Astrocyte (in vitro differentiated cells and primary cell): ENCODE measurements around the gene HES5. TPM values are rescaled to one million over a fixed set of nuclear protein-coding genes. Genes with fewer than 3 reads are reported as not detected.

Source experiments
- DNase-seq: peaks from one replicate; pipeline ENCODE4 v3.0.0-alpha.2; 2010; ENCODE audit warnings: low read depth
- FAIRE-seq: peaks from 2 replicates; lab custom pipeline; 2011; peaks lifted over from hg19 to GRCh38; lab: Jason Lieb, UNC
- H2AFZ ChIP-seq: 2 replicates; pipeline ENCODE4 v1.6.0; 2012; ENCODE audit warnings: low read depth, low read length, inconsistent platforms
- H3K27ac ChIP-seq: 2 replicates; pipeline ENCODE4 v1.5.1; 2011; ENCODE audit warnings: low read depth, low read length, inconsistent platforms
- H3K27me3 ChIP-seq: 2 replicates; pipeline ENCODE4 v1.6.0; 2011; ENCODE audit warnings: low read length, inconsistent platforms; ENCODE audit not compliant: insufficient read depth
- H3K36me3 ChIP-seq: 2 replicates; pipeline ENCODE4 v1.5.1; 2011; ENCODE audit warnings: low read length, inconsistent platforms; ENCODE audit not compliant: insufficient read depth
- H3K4me1 ChIP-seq: 2 replicates; pipeline ENCODE4 v1.5.1; 2011; ENCODE audit warnings: low read length, inconsistent platforms; ENCODE audit not compliant: insufficient read depth
- H3K4me2 ChIP-seq: 2 replicates; pipeline ENCODE4 v1.6.0; 2012; ENCODE audit warnings: low read length, inconsistent platforms
- H3K4me3 ChIP-seq: 2 replicates; pipeline ENCODE4 v1.5.1; 2011; ENCODE audit warnings: low read depth, mild to moderate bottlenecking, low read length, inconsistent platforms; ENCODE audit not compliant: insufficient read depth
- H3K79me2 ChIP-seq: 2 replicates; pipeline ENCODE4 v1.6.0; 2012; ENCODE audit warnings: mild to moderate bottlenecking, low read length, inconsistent platforms; ENCODE audit not compliant: insufficient read depth
- H3K9ac ChIP-seq: 2 replicates; pipeline ENCODE4 v1.6.0; 2012; ENCODE audit warnings: mild to moderate bottlenecking, low read length, inconsistent platforms
- H3K9me3 ChIP-seq: 2 replicates; pipeline ENCODE4 v1.5.1; 2012; ENCODE audit warnings: low read depth, mild to moderate bottlenecking, low read length, inconsistent platforms; ENCODE audit not compliant: insufficient read depth
- H4K20me1 ChIP-seq: 2 replicates; pipeline ENCODE4 v1.6.0; 2012; ENCODE audit warnings: low read length, inconsistent platforms; ENCODE audit not compliant: insufficient read depth
- H3K27ac Mint-ChIP-seq: one replicate; pipeline ENCODE4 v1.8.0; 2021; ENCODE audit warnings: mild to moderate bottlenecking, mixed read lengths; ENCODE audit not compliant: unreplicated experiment
- H3K27me3 Mint-ChIP-seq: one replicate; pipeline ENCODE4 v1.8.0; 2021; ENCODE audit warnings: low read depth, mixed read lengths; ENCODE audit not compliant: unreplicated experiment
- H3K36me3 Mint-ChIP-seq: one replicate; pipeline ENCODE4 v1.8.0; 2021; ENCODE audit warnings: low read depth, mixed read lengths; ENCODE audit not compliant: unreplicated experiment
- H3K4me1 Mint-ChIP-seq: one replicate; pipeline ENCODE4 v1.8.0; 2021; ENCODE audit warnings: low read depth, mixed read lengths; ENCODE audit not compliant: unreplicated experiment
- H3K4me3 Mint-ChIP-seq: one replicate; pipeline ENCODE4 v1.8.0; 2021; ENCODE audit warnings: mild to moderate bottlenecking, moderate library complexity, mixed read lengths; ENCODE audit not compliant: unreplicated experiment
- H3K9me3 Mint-ChIP-seq: one replicate; pipeline ENCODE4 v1.8.0; 2021; ENCODE audit warnings: mild to moderate bottlenecking, mixed read lengths; ENCODE audit not compliant: unreplicated experiment
- CTCF ChIP-seq: IDR thresholded peaks from 2 replicates; pipeline ENCODE4 v1.5.1; 2011; ENCODE audit warnings: low read depth, mild to moderate bottlenecking, inconsistent platforms, low read length, moderate library complexity; ENCODE audit not compliant: insufficient read depth
- EZH2 ChIP-seq: IDR thresholded peaks from 2 replicates; pipeline ENCODE4 v1.6.1; 2012; ENCODE audit warnings: mild to moderate bottlenecking, low read length, inconsistent platforms; ENCODE audit not compliant: insufficient read depth
- total RNA-seq: library from RNA; stranded (reverse); gene quantifications from 2 replicates; pipeline ENCODE4 v1.2.1, GENCODE V29; 2021

HES5 gene
- total RNA-seq, 1 donor from 2014 or later, result not detected

GRCh38 chr1:2546515-2547209, 16.6 kb upstream of the HES5 start:
- FAIRE-seq, result no peak
- H4K20me1 ChIP-seq, result no peaks in the 10 kb centered on the region
- H3K4me1 Mint-ChIP-seq, result no peaks in the 10 kb centered on the region
- H3K27ac Mint-ChIP-seq, result no peak overlapping the region
- no peaks in the 10 kb centered on the region for H3K27me3 ChIP-seq
- peak overlapping the region; percentile 61 for H2AFZ ChIP-seq
- peak overlapping the region; percentile 46 for H3K4me3 ChIP-seq
- peaks cover 35% of the 10 kb centered on the region for H3K4me1 ChIP-seq
- peak overlapping the region; percentile 6 for H3K27ac ChIP-seq
- H3K36me3 ChIP-seq, result no peaks in the 10 kb centered on the region
- H3K36me3 Mint-ChIP-seq, result no peaks in the 10 kb centered on the region
- H3K27me3 Mint-ChIP-seq, result peaks cover 8% of the 10 kb centered on the region
- H3K4me3 Mint-ChIP-seq, result peak overlapping the region; percentile 71
- peak overlapping the region; percentile 85 for H3K4me2 ChIP-seq
- DNase-seq, result peak; percentile 52
- TF ChIP-seq EZH2 (no peak), CTCF (no peak)
- peak overlapping the region; percentile 62 for H3K9ac ChIP-seq
- no peaks in the 10 kb centered on the region for H3K9me3 Mint-ChIP-seq
- H3K79me2 ChIP-seq, result no peaks in the 10 kb centered on the region
- no peaks in the 10 kb centered on the region for H3K9me3 ChIP-seq

GRCh38 chr1:2545754-2546514, 15.9 kb upstream of the HES5 start:
- Mint-ChIP-seq H3K9me3 (no peaks in the 10 kb centered on the region), H3K4me3 (no peak overlapping the region), H3K27ac (no peak overlapping the region), H3K36me3 (no peaks in the 10 kb centered on the region), H3K4me1 (no peaks in the 10 kb centered on the region), H3K27me3 (peaks cover 7% of the 10 kb centered on the region)
- H3K27ac ChIP-seq, result peak overlapping the region; percentile 6
- H3K4me3 ChIP-seq, result peak overlapping the region; percentile 46
- H3K27me3 ChIP-seq, result no peaks in the 10 kb centered on the region
- DNase-seq, result peak; percentile 34
- H3K4me2 ChIP-seq, result peak overlapping the region; percentile 85
- H3K79me2 ChIP-seq, result no peaks in the 10 kb centered on the region
- TF ChIP-seq EZH2, result no peak
- TF ChIP-seq CTCF, result no peak
- H3K9me3 ChIP-seq, result no peaks in the 10 kb centered on the region
- H3K9ac ChIP-seq, result peak overlapping the region; percentile 62
- peak overlapping the region; percentile 61 for H2AFZ ChIP-seq
- H3K4me1 ChIP-seq, result peaks cover 37% of the 10 kb centered on the region
- no peak for FAIRE-seq
- no peaks in the 10 kb centered on the region for H3K36me3 ChIP-seq
- no peaks in the 10 kb centered on the region for H4K20me1 ChIP-seq
